ENCODE data around the gene FTCD. TPM values are rescaled to one million over a fixed set of nuclear protein-coding genes. Genes with fewer than 3 reads are reported as not detected.

The FTCD gene
- total RNA-seq, 2 donors from 2014 or later = 0.27 TPM; not detected in 1

- H3K36me3 ChIP-seq = no peaks in the 10 kb centered on the region
- ATAC-seq (ENCODE audit: insufficient number of reproducible peaks, low FRiP score, low read depth) = no peak
- no peak overlapping the region for H3K4me3 ChIP-seq
- TF ChIP-seq CTCF (IDR thresholded peaks at IDR 0.05) = no peak
- no peak for DNase-seq (ENCODE audit: low spot score)
- no peaks in the 10 kb centered on the region for H3K4me1 ChIP-seq (ENCODE audit: control insufficient read depth in 1 of 2, low read depth in 2 of 2)
- no peaks in the 10 kb centered on the region for H3K27me3 ChIP-seq (replicated peaks; ENCODE audit: insufficient read depth)
- no peaks in the 10 kb centered on the region for H3K9me3 ChIP-seq
- no peak overlapping the region for H3K27ac ChIP-seq
Measured at GRCh38 chr21:46168659-46169386, 13.4 kb upstream of the FTCD start.

- no peaks in the 10 kb centered on the region for H3K27me3 ChIP-seq (replicated peaks; ENCODE audit: insufficient read depth)
- no peak overlapping the region for H3K4me3 ChIP-seq
- H3K36me3 ChIP-seq = no peaks in the 10 kb centered on the region
- no peak for TF ChIP-seq CTCF (IDR thresholded peaks at IDR 0.05)
- no peaks in the 10 kb centered on the region for H3K9me3 ChIP-seq
- no peaks in the 10 kb centered on the region for H3K4me1 ChIP-seq (ENCODE audit: control insufficient read depth in 1 of 2, low read depth in 2 of 2)
- no peak overlapping the region for H3K27ac ChIP-seq
- DNase-seq (ENCODE audit: low spot score) = no peak
- no peak for ATAC-seq (ENCODE audit: insufficient number of reproducible peaks, low FRiP score, low read depth)
Measured at GRCh38 chr21:46168238-46168637, 12.9 kb upstream of the FTCD start.

GRCh38 chr21:46165098-46165497 lies 9.7 kb upstream of the FTCD start:
- no peak for ATAC-seq (ENCODE audit: insufficient number of reproducible peaks, low FRiP score, low read depth)
- Histone ChIP-seq H3K9me3 (no peaks in the 10 kb centered on the region), H3K4me1 (ENCODE audit: control insufficient read depth in 1 of 2, low read depth in 2 of 2) (peaks cover 0 to 11% of the 10 kb centered on the region in 2 donors), H3K36me3 (no peaks in the 10 kb centered on the region), H3K27ac (no peak overlapping the region), H3K27me3 (replicated peaks; ENCODE audit: insufficient read depth) (no peaks in the 10 kb centered on the region), H3K4me3 (no peak overlapping the region)
- no peak for TF ChIP-seq CTCF (IDR thresholded peaks at IDR 0.05)
- no peak for DNase-seq (ENCODE audit: low spot score)

- no peaks in the 10 kb centered on the region for H3K9me3 ChIP-seq
- no peaks in the 10 kb centered on the region for H3K27me3 ChIP-seq (replicated peaks; ENCODE audit: insufficient read depth)
- no peak overlapping the region for H3K27ac ChIP-seq
- H3K4me3 ChIP-seq = no peak overlapping the region
- ATAC-seq (ENCODE audit: insufficient number of reproducible peaks, low FRiP score, low read depth) (no peak), DNase-seq (ENCODE audit: low spot score) (no peak)
- H3K4me1 ChIP-seq (ENCODE audit: control insufficient read depth in 1 of 2, low read depth in 2 of 2) = peaks cover 0 to 11% of the 10 kb centered on the region in 2 donors
- no peaks in the 10 kb centered on the region for H3K36me3 ChIP-seq
- TF ChIP-seq CTCF (IDR thresholded peaks at IDR 0.05) = no peak
Measured at GRCh38 chr21:46163380-46163779, 8.0 kb upstream of the FTCD start.

- ATAC-seq (ENCODE audit: insufficient number of reproducible peaks, low FRiP score, low read depth) (no peak), DNase-seq (ENCODE audit: low spot score) (no peak)
- no peaks in the 10 kb centered on the region for H3K27me3 ChIP-seq (replicated peaks; ENCODE audit: insufficient read depth)
- H3K9me3 ChIP-seq = no peaks in the 10 kb centered on the region
- H3K36me3 ChIP-seq = no peaks in the 10 kb centered on the region
- H3K4me1 ChIP-seq (ENCODE audit: control insufficient read depth in 1 of 2, low read depth in 2 of 2) = peaks cover 0 to 11% of the 10 kb centered on the region in 2 donors
- TF ChIP-seq CTCF (IDR thresholded peaks at IDR 0.05) = no peak
- H3K4me3 ChIP-seq = no peak overlapping the region
- H3K27ac ChIP-seq = no peak overlapping the region
Measured at GRCh38 chr21:46161633-46162592, 6.5 kb upstream of the FTCD start.

All from thoracic aorta (tissue), 2 donors.